Lung (tissue), 12 donors: ENCODE data around the gene PCBD1. TPM values are rescaled to one million over a fixed set of nuclear protein-coding genes. Genes with fewer than 3 reads are reported as not detected.

ENCODE experiments used
- ATAC-seq: fragments of 200-7000 bp; cut with Tn5 transposase; one replicate; pipeline ENCODE4 v1.9.1; 2020; ENCODE audit warnings: moderate number of reproducible peaks; ENCODE audit not compliant: insufficient read depth, low FRiP score
- DNase-seq, 3 donors: peaks; one replicate each; pipeline ENCODE4 v3.0.0-alpha.2; 2013 to 2017
- H3K27ac ChIP-seq, 2 donors: one replicate each; pipeline ENCODE4 v1.5.1; 2013; ENCODE audit warnings: mild to moderate bottlenecking in 2 of 2, moderate library complexity in 2 of 2, control low read depth in 1 of 2, inconsistent platforms in 1 of 2, low read depth in 1 of 2, low read length in 1 of 2
- H3K27me3 ChIP-seq, 3 donors: one replicate each; pipeline ENCODE4 v1.5.1; 2013; ENCODE audit warnings: low read length in 2 of 3; ENCODE audit not compliant: control insufficient read depth in 3 of 3, insufficient read depth in 3 of 3
- H3K36me3 ChIP-seq, 4 donors: one replicate each; pipeline ENCODE4 v1.5.1; 2013; ENCODE audit warnings: low read length in 4 of 4, mild to moderate bottlenecking in 1 of 4, moderate library complexity in 1 of 4; ENCODE audit not compliant: control insufficient read depth in 4 of 4, insufficient read depth in 4 of 4
- H3K4me1 ChIP-seq, 5 donors: one replicate each; pipeline ENCODE4 v1.5.1; 2013; ENCODE audit warnings: low read length in 5 of 5, mild to moderate bottlenecking in 2 of 5, moderate library complexity in 1 of 5; ENCODE audit not compliant: control insufficient read depth in 5 of 5, insufficient read depth in 5 of 5
- H3K4me3 ChIP-seq: one replicate; pipeline ENCODE4 v1.5.1; 2013; ENCODE audit warnings: mild to moderate bottlenecking, control low read depth, moderate library complexity
- H3K9ac ChIP-seq, 2 donors: one replicate each; pipeline ENCODE4 v1.5.1; 2013; ENCODE audit warnings: low read length in 2 of 2, control low read depth in 1 of 2; ENCODE audit not compliant: insufficient read depth in 1 of 2
- H3K9me3 ChIP-seq, 4 donors: one replicate each; pipeline ENCODE4 v1.5.1; 2013; ENCODE audit warnings: low read length in 3 of 4, mild to moderate bottlenecking in 1 of 4, moderate library complexity in 1 of 4; ENCODE audit not compliant: control insufficient read depth in 4 of 4, insufficient read depth in 3 of 4
- CTCF ChIP-seq: IDR thresholded peaks from 2 replicates; pipeline ENCODE4 v1.5.1; 2012; ENCODE audit warnings: mild to moderate bottlenecking; ENCODE audit errors: control extremely low read depth, extremely low read depth
- WGBS, 2 donors: extraction: QIAGEN DNeasy Blood & Tissue Kit; methylation state at CpG; one replicate each; pipeline ENCODE4 v1.1.7; 2013; 5-methylcytosine and 5-hydroxymethylcytosine counted together
- polyA plus RNA-seq, 2 donors: library from polyadenylated mRNA; stranded (reverse); fragments of 200-250 nt; gene quantifications; one replicate each; pipeline ENCODE4 v1.2.1, GENCODE V29; 2013
- total RNA-seq, 2 donors: library from RNA; depleted of rRNA in 1 of 2; stranded (reverse); fragments of >200 nt in 1 of 2; gene quantifications; one replicate each; pipeline ENCODE4 v1.2.1, GENCODE V29; 2014 to 2021
- donor health status: control.
- donor health status: control.
- donor health status: Bipolar disorder and iron deficiency.
- donor health status: healthy.
- donor health status: DM: yes; HTN: yes; CAD: no.

PCBD1 gene
- total and polyA plus RNA-seq, 4 donors, result 62.5 to 152 (median 86.0) TPM

DNA sequence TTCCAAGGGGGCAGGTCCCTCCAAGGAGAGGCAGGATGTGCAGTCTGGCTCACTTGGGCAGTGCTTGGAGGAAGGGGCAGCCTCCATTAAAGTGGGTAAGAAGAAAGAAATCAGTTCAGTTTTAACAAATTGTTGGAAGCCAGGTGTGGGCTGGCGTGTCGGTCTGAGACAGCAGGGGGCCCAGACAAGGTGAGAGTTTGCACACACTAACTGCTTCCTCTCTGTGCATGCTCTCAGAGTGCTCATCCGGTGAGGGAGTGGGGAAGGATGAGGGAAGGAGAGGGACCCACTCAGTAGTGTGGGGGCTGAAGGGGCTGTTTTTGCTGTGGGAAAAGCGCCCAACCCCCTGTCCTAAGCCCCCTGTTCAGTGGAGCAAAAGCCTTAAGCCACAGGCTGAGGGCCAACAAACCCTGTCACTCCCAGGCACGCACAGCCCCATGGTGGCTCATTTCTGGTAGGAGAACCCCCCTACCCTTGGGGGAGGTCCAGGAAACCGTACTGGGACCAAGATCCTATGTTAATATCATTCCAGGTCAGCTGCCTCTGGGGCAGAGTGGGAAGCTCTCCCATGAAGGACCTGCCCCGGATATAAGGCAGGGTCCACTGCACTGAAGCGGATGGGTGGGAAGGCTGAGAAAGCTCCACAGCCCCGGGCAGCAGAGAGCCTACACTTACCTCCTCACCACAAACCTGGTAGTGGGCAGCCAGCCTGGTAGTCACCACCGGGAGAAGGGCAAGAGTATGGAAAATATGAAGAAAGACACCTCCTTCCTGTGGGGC lies 5.1 kb upstream of the PCBD1 start:
- WGBS, 2 donors, result 71 to 80% methylated on average over 10 of the region's 10 CpGs
- TF ChIP-seq CTCF, result no peak
- no peaks in the 10 kb centered on the region for H3K36me3 ChIP-seq

DNA sequence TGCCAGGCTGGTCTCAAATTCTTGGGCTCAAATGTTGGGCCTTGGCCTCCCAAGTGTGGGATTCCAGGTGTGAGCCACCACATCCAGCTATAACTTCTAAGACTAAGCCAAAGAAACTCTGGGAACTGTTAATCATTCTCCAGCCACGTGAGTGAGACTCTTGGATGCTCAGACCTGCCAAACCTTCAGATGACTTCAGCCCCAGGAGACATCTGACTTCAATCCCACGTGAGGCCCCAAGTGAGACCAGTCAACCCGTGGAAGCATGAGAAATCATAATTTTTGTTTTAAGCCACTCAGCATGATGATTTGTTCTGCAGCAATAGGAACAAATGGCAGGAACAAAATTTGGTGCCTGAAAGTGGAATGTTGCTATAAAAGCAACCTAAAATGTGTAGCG lies 4.3 kb upstream of the PCBD1 start:
- Histone ChIP-seq H3K36me3 (no peaks in the 10 kb centered on the region), H3K27me3 (no peaks in the 10 kb centered on the region), H3K9ac (no peak overlapping the region), H3K4me1 (peaks cover 0 to 13% (median 2%) of the 10 kb centered on the region in 5 donors), H3K4me3 (no peak overlapping the region), H3K9me3 (no peaks in the 10 kb centered on the region), H3K27ac (no peak overlapping the region)
- TF ChIP-seq CTCF, result no peak
- WGBS, 2 donors, result 93% methylated on average over 4 of the region's 4 CpGs
- ATAC-seq, result no peak
- DNase-seq, result no peak

More for the DNA sequence above, 5.1 kb upstream of the PCBD1 start:
- no peak for DNase-seq
- H3K27me3 ChIP-seq, result no peaks in the 10 kb centered on the region
- H3K4me1 ChIP-seq, result peaks cover 0 to 13% (median 1%) of the 10 kb centered on the region in 5 donors
- H3K27ac ChIP-seq, result no peak overlapping the region
- no peak for ATAC-seq
- H3K4me3 ChIP-seq, result no peak overlapping the region
- no peaks in the 10 kb centered on the region for H3K9me3 ChIP-seq
- H3K9ac ChIP-seq, result no peak overlapping the region

DNA sequence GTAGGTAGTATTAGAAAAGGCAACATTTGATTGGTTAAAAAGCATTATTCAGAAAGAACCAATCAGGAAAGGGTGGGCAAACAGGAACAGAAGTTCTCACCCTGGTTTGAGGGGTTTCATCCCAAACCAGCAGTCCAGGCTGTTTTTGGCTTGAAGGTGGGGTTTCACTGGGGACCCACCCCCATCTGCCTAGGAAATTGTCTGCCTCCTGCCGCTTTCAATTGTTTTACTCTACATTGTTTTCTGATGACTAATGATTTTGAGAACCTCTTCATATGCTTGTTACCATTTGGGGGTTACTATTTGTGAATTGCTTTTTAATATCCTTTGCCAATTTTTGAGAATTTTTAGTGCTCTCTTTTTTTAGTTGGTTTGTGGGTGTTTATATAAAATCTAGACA lies 3.3 kb upstream of the PCBD1 start:
- ATAC-seq (no peak), DNase-seq (no peak)
- H3K36me3 ChIP-seq, result no peaks in the 10 kb centered on the region
- TF ChIP-seq CTCF, result no peak
- no peak overlapping the region for H3K4me3 ChIP-seq
- H3K4me1 ChIP-seq, result peaks cover 0 to 20% (median 2%) of the 10 kb centered on the region in 5 donors
- WGBS, 2 donors, result 62 to 63% methylated on average over 1 of the region's 1 CpG
- H3K9me3 ChIP-seq, result no peaks in the 10 kb centered on the region
- no peaks in the 10 kb centered on the region for H3K27me3 ChIP-seq
- H3K27ac ChIP-seq, result no peak overlapping the region
- no peak overlapping the region for H3K9ac ChIP-seq
